Pons (tissue), 1 donor: Measurements from ENCODE around the gene SPARCL1.
"Not testable (repeated sequence)": the region's sequence is repeated elsewhere in the genome, so short reads cannot be mapped to it uniquely, and the experiment has no call there.

ENCODE experiments used
- DNase-seq: peaks from one replicate; pipeline ENCODE4 v3.0.0-alpha.2; 2016; ENCODE audit warnings: low spot score

The SPARCL1 gene, protein sequence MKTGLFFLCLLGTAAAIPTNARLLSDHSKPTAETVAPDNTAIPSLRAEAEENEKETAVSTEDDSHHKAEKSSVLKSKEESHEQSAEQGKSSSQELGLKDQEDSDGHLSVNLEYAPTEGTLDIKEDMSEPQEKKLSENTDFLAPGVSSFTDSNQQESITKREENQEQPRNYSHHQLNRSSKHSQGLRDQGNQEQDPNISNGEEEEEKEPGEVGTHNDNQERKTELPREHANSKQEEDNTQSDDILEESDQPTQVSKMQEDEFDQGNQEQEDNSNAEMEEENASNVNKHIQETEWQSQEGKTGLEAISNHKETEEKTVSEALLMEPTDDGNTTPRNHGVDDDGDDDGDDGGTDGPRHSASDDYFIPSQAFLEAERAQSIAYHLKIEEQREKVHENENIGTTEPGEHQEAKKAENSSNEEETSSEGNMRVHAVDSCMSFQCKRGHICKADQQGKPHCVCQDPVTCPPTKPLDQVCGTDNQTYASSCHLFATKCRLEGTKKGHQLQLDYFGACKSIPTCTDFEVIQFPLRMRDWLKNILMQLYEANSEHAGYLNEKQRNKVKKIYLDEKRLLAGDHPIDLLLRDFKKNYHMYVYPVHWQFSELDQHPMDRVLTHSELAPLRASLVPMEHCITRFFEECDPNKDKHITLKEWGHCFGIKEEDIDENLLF

GRCh38 chr4:87529187-87529586 is at the start of gene SPARCL1:
Gene SPARCL1, minus strand, starts transcription at chr4:87529376. Its CDS starts 29,802 bp downstream, at chr4:87499574.
- no peak for DNase-seq

GRCh38 chr4:87575983-87576382 is 46.8 kb upstream of the SPARCL1 start:
- DNase-seq: no peak

- no peak for DNase-seq
These were observed 46.2 kb upstream of the SPARCL1 start for GRCh38 chr4:87575408-87575807.

- no peak for DNase-seq
These were observed 45.8 kb upstream of the SPARCL1 start for GRCh38 chr4:87574996-87575395.

DNA sequence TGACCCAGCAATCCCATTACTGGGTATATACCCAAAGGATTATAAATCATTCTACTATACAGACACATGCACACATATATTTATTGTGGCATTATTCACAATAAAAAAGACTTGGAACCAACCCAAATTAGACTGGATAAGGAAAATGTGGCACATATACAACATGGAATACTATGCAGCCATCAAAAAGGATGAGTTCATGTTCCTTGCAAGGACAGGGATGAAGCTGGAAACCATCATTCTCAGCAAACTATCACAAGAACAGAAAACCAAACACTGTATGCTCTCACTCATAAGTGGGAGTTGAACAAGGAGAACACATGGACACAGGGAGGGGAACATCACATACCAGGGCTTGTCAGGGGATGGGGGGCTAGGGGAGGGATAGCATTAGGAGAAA is 45.2 kb upstream of the SPARCL1 start:
- DNase-seq: not testable (repeated sequence)

DNA sequence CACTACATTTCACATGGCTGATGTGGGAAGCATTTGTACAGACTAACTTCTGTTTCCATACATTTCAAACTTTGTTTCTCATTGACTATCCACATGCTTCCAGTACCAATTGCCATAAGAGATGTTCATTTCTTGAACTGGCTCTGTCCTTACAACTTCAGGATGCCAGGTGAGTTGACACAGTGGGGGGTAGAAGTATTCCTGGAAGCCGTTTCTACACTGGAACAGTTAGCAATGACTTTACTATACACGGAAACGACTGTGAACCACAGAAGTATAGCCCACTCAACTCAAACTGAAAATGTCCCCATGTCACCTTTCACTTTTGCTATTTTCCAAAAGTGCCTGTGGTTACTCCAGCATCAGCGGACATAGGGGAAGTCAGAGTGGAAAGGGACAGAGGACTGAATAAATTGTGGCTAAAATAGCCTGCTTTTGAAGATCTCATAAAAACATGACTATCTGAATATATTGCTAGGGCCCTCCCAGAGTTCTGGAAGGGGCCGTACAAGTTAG is 41.2 kb upstream of the SPARCL1 start:
- no peak for DNase-seq

DNA sequence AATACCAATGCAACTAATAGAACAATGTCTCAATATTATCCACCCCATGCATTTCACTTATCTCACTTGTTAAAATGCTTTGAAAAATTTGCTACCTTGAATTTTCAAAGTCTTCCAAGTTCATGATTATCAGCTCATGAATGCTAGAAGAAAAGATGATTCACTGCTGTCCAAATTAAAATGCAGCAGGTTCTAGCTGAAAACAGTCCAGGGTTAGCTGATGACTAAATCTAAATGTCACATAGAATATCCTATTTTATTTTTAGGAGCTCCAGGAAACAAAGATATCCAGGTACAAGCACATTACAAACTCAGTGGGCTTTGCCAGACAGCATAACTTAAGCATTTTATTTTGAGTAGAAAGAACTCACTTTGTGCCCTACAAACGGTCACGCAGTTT is 38.0 kb upstream of the SPARCL1 start:
- no peak for DNase-seq

DNA sequence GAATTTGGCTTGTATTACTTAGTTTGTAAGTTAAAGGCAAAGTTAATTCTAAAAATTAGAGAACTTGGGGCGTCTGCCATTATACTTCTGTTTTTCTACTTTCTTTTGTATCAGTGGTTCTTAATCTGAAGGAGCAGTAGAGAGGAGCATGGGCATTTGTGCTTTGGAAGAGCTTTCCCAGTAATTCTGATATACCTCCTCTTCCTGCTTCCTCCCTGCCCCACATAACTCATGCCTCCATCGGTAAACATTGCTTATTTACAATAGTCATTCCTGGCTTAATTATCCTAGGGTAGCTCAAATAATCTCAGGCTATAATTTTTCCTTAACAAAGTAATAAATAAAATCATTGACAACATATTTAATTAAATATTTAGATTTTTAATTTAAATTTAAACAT is 37.1 kb upstream of the SPARCL1 start:
- no peak for DNase-seq

GRCh38 chr4:87565746-87566145 is 36.6 kb upstream of the SPARCL1 start:
- no peak for DNase-seq

GRCh38 chr4:87560802-87561201 is 31.6 kb upstream of the SPARCL1 start:
- DNase-seq: no peak

DNA sequence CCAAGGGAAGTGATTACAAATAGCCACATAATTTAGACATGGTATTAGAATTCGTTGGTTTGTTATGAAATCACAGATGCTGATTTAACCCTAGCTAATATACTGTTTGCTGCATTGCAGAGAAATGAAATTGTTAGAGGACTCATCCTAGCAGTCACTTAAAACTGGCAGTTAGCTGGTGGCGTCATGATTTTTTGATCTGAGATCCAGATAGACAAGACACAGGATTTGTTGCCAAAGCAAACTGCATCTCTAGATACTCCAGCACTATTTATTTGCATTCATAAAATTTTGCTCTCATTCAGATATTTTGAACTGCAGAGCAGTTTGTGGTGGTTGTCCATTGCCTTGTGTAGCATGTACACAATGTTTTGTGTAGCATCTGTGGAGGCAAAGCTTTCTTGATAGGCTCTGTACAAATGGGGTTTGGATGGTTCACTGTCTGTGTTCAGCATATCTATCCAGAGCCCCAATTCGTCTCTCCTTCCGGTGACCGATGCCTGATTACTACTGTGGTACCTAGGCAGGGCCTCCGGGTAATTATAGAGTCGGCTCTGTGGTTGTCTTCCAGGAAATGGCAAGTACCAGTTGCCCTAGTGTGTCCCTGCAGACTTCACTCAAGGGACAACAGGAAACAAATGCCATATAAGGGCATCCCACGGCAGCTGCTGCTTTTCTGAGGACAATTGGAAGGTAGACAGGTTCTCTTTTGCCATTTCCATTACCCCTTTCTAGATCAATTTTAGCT is 30.1 kb upstream of the SPARCL1 start:
- no peak for DNase-seq

- no peak for DNase-seq
These were observed 28.2 kb upstream of the SPARCL1 start for GRCh38 chr4:87557348-87557747.

GRCh38 chr4:87555773-87556619 is 26.8 kb upstream of the SPARCL1 start:
- peak; percentile 31 for DNase-seq

- DNase-seq: no peak
These were observed 24.0 kb upstream of the SPARCL1 start for GRCh38 chr4:87553182-87553581.

DNA sequence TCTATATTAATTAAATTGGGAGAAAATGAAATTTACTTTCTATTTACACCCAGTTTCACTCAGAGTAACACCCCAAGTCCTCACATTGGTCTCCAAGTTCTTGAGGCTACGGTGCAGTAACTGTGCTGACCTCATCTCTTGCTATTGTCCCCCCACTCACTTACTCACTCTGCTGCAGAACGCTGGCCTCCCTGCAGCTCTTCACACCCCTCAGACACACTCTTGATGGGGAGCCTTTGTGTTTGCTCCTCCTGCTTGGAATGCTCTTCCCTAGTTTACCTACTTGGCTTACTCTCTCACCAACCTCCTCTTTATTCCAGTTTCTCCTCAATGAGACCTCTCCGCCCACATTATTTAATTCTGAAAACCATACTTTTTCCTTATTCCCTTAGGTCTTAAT is 22.2 kb upstream of the SPARCL1 start:
- no peak for DNase-seq

DNA sequence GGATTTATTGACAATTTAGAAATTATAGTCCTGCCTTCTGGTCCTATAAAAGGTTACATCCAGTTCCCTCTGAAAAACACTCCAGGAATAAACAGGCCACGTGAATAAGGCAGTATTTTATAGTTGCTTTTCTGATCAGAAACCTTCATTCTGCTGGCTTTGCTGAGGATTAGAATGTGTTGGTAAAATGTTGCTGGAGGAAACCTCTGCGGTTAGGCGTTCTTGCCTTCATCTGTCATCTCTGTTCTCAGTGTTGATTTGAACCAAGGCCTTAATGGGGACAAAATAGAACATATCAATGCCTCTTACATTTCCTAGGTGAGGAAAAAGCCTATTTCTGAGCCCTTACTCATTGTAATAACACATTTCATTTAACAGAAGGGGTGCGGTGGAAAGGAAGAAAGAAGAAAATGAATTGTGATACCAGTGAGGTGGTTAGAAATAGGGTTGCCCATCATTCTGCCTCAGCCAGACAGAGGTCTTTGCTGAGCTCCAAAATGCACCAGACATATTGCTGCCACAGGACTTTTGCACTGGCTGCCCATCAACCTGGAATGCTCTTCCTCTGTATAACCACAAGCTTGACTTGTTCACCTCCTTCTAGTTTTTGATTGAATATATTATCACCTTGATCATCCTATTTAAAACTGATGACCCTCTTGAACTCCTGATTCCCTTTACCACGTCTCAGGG is 18.0 kb upstream of the SPARCL1 start:
- no peak for DNase-seq

- DNase-seq: no peak
These were observed 15.9 kb upstream of the SPARCL1 start for GRCh38 chr4:87545052-87545451.

DNA sequence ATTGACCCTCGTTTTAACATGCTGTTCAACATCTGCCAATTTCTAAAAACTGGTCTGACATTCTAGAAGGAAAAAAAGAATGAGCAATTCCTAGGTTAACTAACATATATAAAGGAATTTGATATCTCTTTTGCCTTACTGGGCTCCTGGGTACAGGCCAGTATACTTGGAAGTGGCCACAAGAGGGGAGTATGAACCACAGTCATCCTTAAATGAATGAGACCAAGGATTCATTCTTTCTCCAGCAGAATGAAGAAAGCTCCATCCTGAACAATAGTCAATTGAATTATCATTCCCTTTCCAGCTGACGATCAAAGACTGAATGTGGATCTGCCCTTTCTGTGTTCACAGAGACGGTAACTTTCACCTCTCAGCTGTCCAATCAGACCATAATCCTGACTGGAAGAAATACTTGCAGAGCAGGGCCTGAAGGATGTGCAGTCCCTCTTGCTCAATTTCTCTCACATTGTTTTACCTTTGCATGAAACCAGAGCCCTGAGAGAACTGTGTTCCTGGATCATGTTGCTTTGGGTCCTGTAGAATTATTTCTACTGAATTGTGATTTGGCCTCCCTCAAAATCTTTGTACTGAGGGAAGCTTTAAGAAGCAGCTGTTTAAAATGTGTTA is 14.8 kb upstream of the SPARCL1 start:
- DNase-seq: peak; percentile 94

- DNase-seq: no peak
These were observed 13.6 kb upstream of the SPARCL1 start for GRCh38 chr4:87542734-87543312.
